GM19324 (cell line): ENCODE measurements around the gene ENTR1.
"Not testable (repeated sequence)": the region's sequence is repeated elsewhere in the genome, so short reads cannot be mapped to it uniquely, and the experiment has no call there.

Experiments
- ATAC-seq: cut with Tn5 transposase; IDR thresholded peaks from one replicate; pipeline ENCODE4 v1.9.1; 2021; ENCODE audit warnings: mild to moderate bottlenecking, moderate library complexity; ENCODE audit not compliant: unreplicated experiment, low FRiP score

Gene ENTR1

GRCh38 chr9:136438548-136439480 is 28.4 kb upstream of the ENTR1 start:
- peak; percentile 39 for ATAC-seq

- no peak for ATAC-seq
Measured at GRCh38 chr9:136437839-136438547, 27.6 kb upstream of the ENTR1 start.

GRCh38 chr9:136437430-136437829 is 27.0 kb upstream of the ENTR1 start:
- ATAC-seq: no peak

DNA sequence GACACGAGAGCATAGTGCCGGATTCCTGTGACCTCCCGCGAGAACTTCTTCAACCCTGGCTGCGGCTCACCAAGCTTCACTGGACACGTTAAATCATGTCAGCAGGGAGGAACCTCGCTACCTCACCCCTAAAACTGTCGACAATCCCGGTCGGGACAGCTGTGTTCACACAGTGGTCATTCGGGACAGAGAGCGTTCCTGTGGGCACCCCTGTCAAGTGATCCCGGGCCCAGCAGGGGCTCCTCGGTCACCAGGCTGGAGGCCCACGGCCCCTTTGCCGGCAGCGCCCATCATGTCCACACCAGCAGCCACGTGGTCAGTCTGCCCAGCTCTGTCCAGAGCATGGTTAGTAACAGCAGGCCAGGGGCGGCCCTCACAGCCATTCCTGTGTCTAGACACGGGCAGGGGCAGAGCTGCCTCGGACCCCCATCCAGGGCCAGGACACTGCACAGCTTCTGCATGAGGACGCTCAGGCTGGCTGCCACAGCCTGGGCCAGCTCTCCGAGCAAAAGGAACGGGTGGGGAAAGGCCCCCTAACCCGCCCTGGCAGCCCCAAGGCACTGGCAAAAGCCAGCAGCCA is 25.7 kb upstream of the ENTR1 start:
- ATAC-seq: no peak

DNA sequence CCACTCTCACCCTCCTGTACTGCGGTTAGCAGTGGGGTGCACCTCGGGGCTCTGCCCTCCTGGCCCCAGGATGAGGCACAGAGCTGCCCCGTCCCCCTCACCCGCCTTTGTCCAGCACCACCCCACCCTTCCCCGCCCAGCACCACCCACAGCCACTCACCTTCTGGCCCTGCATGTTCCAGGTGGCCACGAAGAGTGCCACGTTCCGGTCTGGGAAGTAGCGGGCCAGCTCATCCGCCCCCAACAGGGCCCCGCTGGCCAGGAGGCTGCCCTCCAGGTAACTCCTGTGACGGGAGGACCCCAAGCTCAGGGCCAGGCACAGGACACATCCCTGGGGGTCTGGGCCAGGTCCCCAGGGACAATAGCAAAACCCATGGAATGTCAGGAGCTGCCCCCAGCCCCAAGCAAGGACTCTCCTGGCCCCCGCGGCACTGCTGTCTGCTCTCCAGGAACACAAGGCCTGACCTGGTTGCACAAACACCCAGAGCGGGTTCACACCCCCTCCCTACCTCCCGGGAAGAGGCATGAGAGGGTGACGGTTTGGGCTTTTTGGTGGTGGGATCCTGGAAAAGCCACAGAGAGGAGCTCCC is 24.3 kb upstream of the ENTR1 start:
- no peak for ATAC-seq

- no peak for ATAC-seq
Measured at GRCh38 chr9:136433849-136434579, 23.6 kb upstream of the ENTR1 start.

- no peak for ATAC-seq
Measured at GRCh38 chr9:136433043-136433715, 22.8 kb upstream of the ENTR1 start.

DNA sequence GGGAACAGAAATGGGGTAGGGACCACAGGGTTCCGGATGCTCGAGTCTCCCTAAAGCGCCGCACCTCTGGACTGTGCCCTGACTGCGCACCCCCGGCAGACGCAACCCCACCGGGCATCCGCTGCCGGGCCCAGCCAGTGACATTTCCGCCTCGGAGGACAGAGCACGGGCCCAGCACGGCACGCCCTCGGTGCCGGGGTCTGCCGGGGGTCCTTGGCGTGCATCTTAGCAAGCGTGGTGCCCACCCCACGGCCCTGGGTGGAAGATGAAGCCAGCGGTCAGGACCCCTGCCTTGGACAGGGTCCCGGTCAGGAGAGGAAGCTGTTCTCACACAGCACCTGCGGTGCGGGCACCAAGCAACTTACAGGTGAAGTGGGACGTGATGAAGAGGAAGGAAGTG is 22.2 kb upstream of the ENTR1 start:
- no peak for ATAC-seq

- ATAC-seq: no peak
Measured at GRCh38 chr9:136431782-136432350, 21.5 kb upstream of the ENTR1 start.

- ATAC-seq: no peak
Measured at GRCh38 chr9:136430588-136431234, 20.3 kb upstream of the ENTR1 start.

DNA sequence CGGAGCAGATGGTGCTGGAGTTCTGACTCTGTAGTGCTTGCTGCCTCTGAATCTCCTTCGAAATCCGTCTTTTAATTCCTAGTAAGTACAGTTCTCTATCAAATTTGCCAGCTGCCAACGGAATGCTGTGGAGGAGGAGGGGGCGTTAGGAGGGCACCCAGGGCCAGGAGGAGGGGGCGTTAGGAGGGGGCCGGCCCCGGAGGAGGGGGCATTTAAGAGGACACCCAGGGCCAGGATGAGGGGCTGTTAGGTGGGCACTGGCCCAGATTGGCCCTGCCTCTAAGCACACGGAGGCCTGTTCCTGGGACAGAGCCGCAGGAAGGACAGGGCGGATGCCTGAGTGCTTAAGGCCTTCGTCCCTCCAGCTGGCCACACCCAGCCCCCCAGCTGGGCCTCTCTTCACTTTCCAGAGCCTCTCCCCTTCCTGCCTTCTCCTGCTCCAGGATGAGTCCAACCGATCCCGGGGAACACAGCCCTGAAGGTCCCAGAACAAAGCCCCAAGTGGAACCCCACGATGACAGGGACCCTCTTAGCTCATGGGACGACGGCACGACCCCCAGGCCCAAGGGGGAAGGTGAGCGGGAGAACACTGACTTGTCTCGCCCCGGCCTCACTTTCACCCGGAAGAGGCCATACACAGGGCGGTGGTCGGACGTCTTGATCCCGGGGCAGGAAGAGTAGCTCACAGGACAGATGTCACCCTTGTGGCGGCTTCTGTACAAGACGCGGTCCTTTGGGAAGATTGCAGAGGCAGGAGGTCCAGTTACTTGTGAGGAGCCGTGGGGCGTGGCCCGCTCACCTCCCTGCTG is 19.5 kb upstream of the ENTR1 start:
- no peak for ATAC-seq

DNA sequence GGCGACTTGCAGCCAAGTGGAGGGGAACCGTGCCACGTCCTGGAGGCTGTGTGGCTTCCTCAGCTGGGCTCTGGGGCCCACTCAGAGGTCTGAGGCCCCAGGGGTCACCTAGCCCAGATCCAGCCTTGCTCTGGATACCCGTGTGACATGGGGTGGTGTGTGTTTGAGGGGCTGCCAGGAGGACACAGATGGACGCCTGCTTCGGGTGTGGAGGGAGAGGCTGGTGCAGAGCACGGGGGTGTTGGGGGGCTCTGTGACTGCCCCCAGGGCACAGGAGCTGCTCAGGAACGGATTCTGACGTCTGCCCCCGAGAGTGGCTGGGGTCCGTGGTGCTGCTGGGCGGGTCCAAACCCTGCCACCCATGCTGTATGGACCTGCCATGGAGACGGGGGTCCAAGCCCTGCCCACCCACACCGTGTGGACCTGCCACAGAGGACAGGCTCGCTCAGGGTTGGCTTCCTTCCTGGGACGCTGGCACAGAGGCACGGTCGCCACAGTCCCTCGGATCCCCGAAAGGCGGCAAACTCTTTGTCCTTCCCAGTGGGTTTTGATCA is 18.7 kb upstream of the ENTR1 start:
- no peak for ATAC-seq

GRCh38 chr9:136426787-136427186 is 16.4 kb upstream of the ENTR1 start:
- ATAC-seq: no peak

- not testable (repeated sequence) for ATAC-seq
Measured at GRCh38 chr9:136425367-136425766, 15.0 kb upstream of the ENTR1 start.

GRCh38 chr9:136424750-136425362 is 14.4 kb upstream of the ENTR1 start:
- ATAC-seq: no peak

DNA sequence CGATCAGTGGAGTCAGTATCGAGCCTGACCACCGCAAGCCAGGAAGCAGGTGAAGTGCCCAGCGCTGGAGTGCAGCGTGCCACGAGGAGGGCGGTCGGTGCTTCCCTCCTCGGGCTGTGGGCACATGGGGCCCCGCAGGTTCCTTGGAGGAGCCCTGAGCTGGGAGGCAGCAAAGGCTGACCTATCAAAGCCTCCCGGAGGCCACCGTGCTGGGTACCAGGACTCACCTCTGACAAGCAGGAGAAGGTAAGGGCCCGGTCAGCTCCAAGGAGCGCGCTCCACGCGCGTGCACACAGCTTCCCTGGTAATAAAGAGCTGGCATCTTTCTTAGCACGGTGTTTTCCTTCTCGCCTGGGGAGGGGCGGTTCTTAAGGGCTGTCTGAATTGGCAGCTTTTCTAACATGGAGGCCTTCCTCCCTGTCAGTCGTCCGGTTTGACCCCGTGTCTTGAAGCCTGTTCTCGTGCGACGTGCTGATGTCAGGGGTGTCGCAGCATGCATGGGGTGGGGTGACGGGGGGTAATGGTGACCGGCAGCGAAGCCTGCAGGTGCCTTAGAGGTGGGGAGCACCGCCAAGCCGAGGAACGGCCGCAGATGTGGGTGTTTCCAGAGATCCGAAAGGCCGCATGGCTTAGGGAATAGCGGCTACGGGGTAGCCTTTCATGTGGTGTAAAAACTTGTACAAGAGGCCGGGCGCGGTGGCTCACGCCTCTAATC is 13.2 kb upstream of the ENTR1 start:
- no peak for ATAC-seq

GRCh38 chr9:136422876-136423275 is 12.5 kb upstream of the ENTR1 start:
- ATAC-seq: no peak
